ENCODE data around the gene TPH2. TPM values are rescaled to one million over a fixed set of nuclear protein-coding genes. Genes with fewer than 3 reads are reported as not detected.

The TPH2 gene
- total RNA-seq, 1 donor from 2014 or later: not detected

DNA sequence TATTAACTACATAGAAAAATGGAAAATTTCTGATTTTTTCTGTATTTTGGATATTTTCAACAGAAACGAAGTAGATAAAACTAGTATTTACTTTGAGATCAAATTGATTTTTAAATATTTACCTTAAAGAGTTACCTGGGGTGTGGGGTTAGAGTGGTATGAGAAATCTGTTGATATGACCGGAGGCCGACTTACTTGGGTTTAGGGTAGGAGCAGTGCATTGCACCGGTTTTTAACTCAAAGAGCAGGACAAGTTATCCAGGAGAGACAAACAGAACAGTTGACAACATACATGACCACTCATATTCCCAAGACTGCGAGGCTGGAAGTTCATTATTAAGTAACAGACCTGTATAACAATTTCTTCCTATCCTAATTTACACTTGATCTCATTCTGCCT, 31.4 kb downstream of the TPH2 start:
- H3K9me3 Mint-ChIP-seq: no peaks in the 10 kb centered on the region
- H3K4me1 Mint-ChIP-seq (ENCODE audit: low read depth): peaks cover 4% of the 10 kb centered on the region
- H3K27me3 Mint-ChIP-seq (ENCODE audit: low read depth): peaks cover 5% of the 10 kb centered on the region
- no peak overlapping the region for H3K27ac Mint-ChIP-seq
- DNase-seq (ENCODE audit: low spot score): no peak
- no peak overlapping the region for H3K4me3 Mint-ChIP-seq (ENCODE audit: low read depth)
- intact Hi-C loops (cut with micrococcal nuclease): no loop called here
- H3K36me3 Mint-ChIP-seq (ENCODE audit: low read depth): no peaks in the 10 kb centered on the region

DNA sequence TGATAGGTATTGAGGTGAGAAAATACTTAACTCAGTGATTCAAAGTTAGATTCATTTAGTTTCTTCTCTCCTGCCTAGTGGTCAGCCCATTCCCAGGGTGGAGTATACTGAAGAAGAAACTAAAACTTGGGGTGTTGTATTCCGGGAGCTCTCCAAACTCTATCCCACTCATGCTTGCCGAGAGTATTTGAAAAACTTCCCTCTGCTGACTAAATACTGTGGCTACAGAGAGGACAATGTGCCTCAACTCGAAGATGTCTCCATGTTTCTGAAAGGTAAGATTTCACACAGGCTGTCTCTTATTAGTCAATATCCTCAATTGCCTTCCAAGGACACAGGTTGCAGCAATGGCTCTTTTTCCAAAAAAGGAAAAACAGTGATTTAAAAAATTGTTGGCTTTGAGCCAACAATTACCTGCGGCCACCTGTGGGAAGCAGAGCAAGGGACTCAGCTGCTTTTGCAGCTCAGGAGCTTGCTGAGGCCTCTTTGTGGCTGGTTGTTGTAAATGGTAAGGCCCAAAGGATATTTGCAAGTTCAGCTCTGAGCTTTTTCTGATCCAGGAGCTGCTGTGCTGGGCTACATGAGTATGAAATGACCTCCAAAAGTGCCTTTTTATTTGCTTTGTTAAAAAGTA, 33.9 kb downstream of the TPH2 start:
- H3K27ac Mint-ChIP-seq: no peak overlapping the region
- no peaks in the 10 kb centered on the region for H3K9me3 Mint-ChIP-seq
- H3K4me3 Mint-ChIP-seq (ENCODE audit: low read depth): no peak overlapping the region
- H3K27me3 Mint-ChIP-seq (ENCODE audit: low read depth): peaks cover 5% of the 10 kb centered on the region
- H3K4me1 Mint-ChIP-seq (ENCODE audit: low read depth): peaks cover 4% of the 10 kb centered on the region
- intact Hi-C loops (cut with micrococcal nuclease): no loop called here
- no peaks in the 10 kb centered on the region for H3K36me3 Mint-ChIP-seq (ENCODE audit: low read depth)
- DNase-seq (ENCODE audit: low spot score): no peak

DNA sequence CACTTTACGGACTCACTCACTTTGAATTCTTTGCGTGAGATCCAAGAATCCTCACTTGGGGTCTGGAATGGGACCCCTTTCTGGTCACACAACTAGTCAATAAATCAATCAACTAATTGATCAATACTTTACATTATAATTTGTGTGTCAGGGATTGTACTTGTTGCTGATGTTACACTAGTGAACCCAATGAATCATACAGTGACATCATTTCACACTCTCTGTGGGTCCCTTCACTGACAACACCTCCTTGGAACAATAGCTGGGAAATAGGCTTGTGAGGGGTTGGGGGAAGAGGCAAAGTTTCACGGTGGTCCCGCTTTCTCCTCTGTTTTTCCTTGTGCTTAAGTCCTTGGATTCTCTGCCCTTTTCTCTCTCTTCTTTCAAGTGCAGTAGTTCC, 35.0 kb downstream of the TPH2 start:
- Mint-ChIP-seq H3K27me3 (ENCODE audit: low read depth) (peaks cover 5% of the 10 kb centered on the region), H3K9me3 (no peaks in the 10 kb centered on the region), H3K27ac (no peak overlapping the region), H3K4me3 (ENCODE audit: low read depth) (no peak overlapping the region), H3K36me3 (ENCODE audit: low read depth) (no peaks in the 10 kb centered on the region), H3K4me1 (ENCODE audit: low read depth) (peaks cover 4% of the 10 kb centered on the region)
- DNase-seq (ENCODE audit: low spot score): no peak
- intact Hi-C loops (cut with micrococcal nuclease): no loop called here

DNA sequence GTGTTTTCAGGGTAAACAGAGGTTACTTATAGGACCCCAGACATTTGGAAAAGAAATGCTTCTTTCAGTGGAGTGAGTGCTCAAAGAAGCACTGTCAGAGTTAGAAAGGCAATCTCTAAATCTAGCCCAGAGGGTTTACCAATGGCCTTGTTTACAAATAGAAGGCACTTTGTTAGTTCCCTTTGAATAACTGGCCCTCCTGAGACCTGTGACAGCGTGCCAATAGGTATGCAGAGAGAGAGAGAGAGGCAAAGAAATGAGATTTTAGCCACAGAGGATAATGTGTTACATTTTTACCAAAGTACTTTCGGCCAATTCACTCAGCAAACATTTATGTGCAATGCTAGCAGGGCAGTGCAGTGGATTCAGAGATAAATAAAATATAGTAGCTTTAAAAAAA, 41.9 kb downstream of the TPH2 start:
- intact Hi-C loops (cut with micrococcal nuclease): no loop called here
- DNase-seq (ENCODE audit: low spot score): no peak
- Mint-ChIP-seq H3K36me3 (ENCODE audit: low read depth) (no peaks in the 10 kb centered on the region), H3K9me3 (no peaks in the 10 kb centered on the region), H3K27me3 (ENCODE audit: low read depth) (peaks cover 9% of the 10 kb centered on the region), H3K27ac (no peak overlapping the region), H3K4me1 (ENCODE audit: low read depth) (no peaks in the 10 kb centered on the region), H3K4me3 (ENCODE audit: low read depth) (no peak overlapping the region)

DNA sequence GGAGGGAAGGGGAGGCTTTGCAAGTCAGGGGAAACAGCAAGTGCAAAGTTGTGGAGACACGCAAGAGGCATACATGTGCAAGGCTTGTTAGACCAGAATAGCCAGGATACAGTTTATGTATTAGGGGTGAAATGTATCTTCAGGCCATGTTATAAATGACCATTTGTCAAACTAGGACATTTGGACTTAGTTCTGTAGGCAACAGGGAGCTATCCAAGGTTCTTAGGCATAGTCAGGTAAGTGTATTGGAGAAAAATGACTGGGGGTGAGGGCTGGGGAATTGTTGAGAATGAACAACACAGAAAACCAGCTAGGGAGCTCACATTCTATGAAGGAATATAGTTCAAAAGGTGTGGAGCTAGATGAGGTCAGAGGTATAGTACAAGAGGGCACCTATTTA, 42.5 kb downstream of the TPH2 start:
- intact Hi-C loops (cut with micrococcal nuclease): no loop called here
- no peak overlapping the region for H3K4me3 Mint-ChIP-seq (ENCODE audit: low read depth)
- H3K36me3 Mint-ChIP-seq (ENCODE audit: low read depth): no peaks in the 10 kb centered on the region
- no peaks in the 10 kb centered on the region for H3K4me1 Mint-ChIP-seq (ENCODE audit: low read depth)
- no peaks in the 10 kb centered on the region for H3K9me3 Mint-ChIP-seq
- no peak overlapping the region for H3K27ac Mint-ChIP-seq
- DNase-seq (ENCODE audit: low spot score): no peak
- peaks cover 9% of the 10 kb centered on the region for H3K27me3 Mint-ChIP-seq (ENCODE audit: low read depth)

DNA sequence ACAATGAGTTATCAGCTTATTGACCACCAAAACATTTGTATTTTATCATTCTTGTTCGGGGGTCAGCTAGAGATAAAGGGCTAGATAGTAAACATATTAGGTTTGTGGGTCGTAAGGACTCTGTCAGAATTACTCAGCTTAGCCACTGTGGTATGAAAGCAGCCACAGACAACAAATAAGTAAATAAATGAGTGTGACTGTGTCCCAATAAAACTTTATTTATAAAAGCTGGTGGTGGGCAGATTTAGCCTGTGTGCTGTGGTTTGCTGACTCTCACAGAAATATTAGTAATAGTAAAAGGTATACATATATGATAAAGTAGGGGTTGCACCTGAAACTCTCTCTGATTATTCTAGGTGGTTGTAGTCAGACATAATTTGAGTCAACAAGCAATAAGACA, 56.1 kb downstream of the TPH2 start:
- Mint-ChIP-seq H3K9me3 (no peaks in the 10 kb centered on the region), H3K27ac (no peak overlapping the region), H3K27me3 (ENCODE audit: low read depth) (peaks cover 16% of the 10 kb centered on the region), H3K4me1 (ENCODE audit: low read depth) (peaks cover 10% of the 10 kb centered on the region), H3K36me3 (ENCODE audit: low read depth) (no peaks in the 10 kb centered on the region), H3K4me3 (ENCODE audit: low read depth) (no peak overlapping the region)
- intact Hi-C loops (cut with micrococcal nuclease): loop anchor here (5.0 kb wide), 1 partner anchor 57 kb away; the partner anchor contains the start of gene TPH2
- no peak for DNase-seq (ENCODE audit: low spot score)

DNA sequence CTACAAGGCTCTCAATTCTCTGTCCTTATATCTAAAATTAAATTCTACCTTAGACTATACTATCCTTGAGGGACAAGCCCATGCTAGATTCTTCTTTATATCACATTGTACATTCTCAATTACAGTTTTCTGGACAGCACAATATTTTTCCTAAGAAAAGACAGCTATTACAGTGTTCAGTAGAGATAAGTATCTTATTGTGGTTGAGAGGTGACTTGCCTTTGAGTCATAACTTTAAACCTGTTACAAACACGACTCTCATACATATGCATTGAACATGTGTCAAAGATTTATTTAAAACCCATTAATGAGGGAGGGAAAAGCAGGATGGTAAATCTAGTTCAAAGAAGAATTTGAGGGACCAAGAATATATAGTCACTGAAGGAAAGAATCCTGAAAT, 61.1 kb downstream of the TPH2 start:
- H3K36me3 Mint-ChIP-seq (ENCODE audit: low read depth): no peaks in the 10 kb centered on the region
- intact Hi-C loops (cut with micrococcal nuclease): loop anchor here (5.0 kb wide), 1 partner anchor 62 kb away; the partner anchor contains the start of gene TPH2

DNA sequence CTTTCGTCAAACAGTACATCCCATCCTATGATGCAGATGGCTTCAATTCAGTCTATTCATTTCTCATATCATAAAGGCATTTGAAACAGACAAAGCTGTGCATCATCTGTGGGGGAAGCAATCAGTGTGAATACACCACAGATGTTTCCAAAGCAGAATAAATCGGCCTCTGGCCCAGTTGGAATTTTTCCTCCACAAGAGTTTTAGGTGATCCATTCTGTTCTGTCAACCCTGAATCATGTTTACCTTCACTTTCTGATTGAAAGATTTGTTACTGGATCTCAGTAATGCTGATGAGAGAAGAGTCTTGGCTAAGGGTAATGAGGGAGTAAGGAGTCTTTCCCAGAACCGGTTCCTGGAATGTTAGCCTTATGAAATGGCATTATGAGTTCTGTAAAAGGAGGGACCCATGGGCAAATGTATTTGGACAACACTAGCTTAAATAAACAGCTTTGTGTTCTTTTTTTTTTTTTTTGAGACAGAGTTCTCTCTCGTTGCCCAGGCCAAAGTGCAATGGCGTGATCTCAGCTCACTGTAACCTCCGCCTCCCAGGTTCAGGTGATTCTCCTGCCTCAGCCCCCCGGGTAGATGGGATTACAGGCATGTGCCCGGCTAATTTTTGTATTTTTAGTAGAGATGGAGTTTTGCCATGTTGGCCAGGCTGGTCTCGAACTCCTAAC, 62.5 kb downstream of the TPH2 start:
- no peak for DNase-seq (ENCODE audit: low spot score)
- intact Hi-C loops (cut with micrococcal nuclease): no loop called here
- H3K27ac Mint-ChIP-seq: no peak overlapping the region
- H3K4me1 Mint-ChIP-seq (ENCODE audit: low read depth): peaks cover 13% of the 10 kb centered on the region
- H3K27me3 Mint-ChIP-seq (ENCODE audit: low read depth): peaks cover 33% of the 10 kb centered on the region
- H3K36me3 Mint-ChIP-seq (ENCODE audit: low read depth): no peaks in the 10 kb centered on the region
- no peak overlapping the region for H3K4me3 Mint-ChIP-seq (ENCODE audit: low read depth)
- H3K9me3 Mint-ChIP-seq: no peaks in the 10 kb centered on the region

More for the DNA sequence above, 61.1 kb downstream of the TPH2 start:
- H3K27me3 Mint-ChIP-seq (ENCODE audit: low read depth): peaks cover 27% of the 10 kb centered on the region
- H3K27ac Mint-ChIP-seq: no peak overlapping the region
- no peak overlapping the region for H3K4me3 Mint-ChIP-seq (ENCODE audit: low read depth)
- H3K9me3 Mint-ChIP-seq: no peaks in the 10 kb centered on the region
- peaks cover 13% of the 10 kb centered on the region for H3K4me1 Mint-ChIP-seq (ENCODE audit: low read depth)
- DNase-seq (ENCODE audit: low spot score): no peak

DNA sequence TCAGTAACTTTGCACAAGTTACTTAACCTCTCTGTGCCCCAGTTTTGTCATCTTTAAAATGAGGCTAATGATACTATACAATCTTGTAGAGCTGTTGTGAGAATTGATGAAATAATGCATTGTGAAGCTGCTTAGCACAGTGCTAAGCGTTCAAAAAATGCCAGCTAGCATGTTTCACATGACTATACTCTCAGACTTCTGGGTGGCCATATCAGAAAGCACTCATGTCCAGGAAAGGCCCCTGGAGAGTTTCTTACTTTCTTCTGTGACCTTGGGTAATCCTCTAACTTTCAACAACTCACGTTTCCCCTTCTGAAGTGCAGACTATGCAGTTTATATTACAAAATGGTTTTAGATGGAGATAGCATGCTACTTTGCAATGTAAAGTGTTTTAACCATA, 68.1 kb downstream of the TPH2 start:
- no peak for DNase-seq (ENCODE audit: low spot score)
- Mint-ChIP-seq H3K27ac (no peak overlapping the region), H3K27me3 (ENCODE audit: low read depth) (peaks cover 22% of the 10 kb centered on the region), H3K4me1 (ENCODE audit: low read depth) (no peaks in the 10 kb centered on the region), H3K9me3 (no peaks in the 10 kb centered on the region), H3K4me3 (ENCODE audit: low read depth) (no peak overlapping the region), H3K36me3 (ENCODE audit: low read depth) (no peaks in the 10 kb centered on the region)
- intact Hi-C loops (cut with micrococcal nuclease): no loop called here

DNA sequence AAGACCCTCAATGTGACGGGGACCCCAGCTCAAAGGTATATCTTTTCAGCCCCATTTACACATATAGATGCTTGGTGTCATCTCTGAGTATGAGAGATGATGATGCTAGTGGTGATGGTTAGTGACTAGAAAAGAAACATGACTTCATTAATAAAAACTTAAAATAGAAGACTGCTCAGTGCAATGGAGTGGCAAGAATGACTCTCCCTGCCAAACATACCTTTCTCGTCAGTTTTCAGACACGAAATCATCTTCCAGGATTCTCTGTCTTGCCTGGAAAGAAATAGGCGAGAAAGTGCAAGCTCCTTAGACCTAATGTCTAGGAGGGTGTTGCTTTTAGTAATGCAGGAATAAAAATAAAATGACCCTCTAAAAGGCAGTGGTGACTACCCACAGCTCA, 71.7 kb downstream of the TPH2 start:
- no peak overlapping the region for H3K4me3 Mint-ChIP-seq (ENCODE audit: low read depth)
- no peaks in the 10 kb centered on the region for H3K9me3 Mint-ChIP-seq
- H3K36me3 Mint-ChIP-seq (ENCODE audit: low read depth): no peaks in the 10 kb centered on the region
- H3K4me1 Mint-ChIP-seq (ENCODE audit: low read depth): no peaks in the 10 kb centered on the region
- no peak for DNase-seq (ENCODE audit: low spot score)
- intact Hi-C loops (cut with micrococcal nuclease): no loop called here
- peaks cover 14% of the 10 kb centered on the region for H3K27me3 Mint-ChIP-seq (ENCODE audit: low read depth)
- H3K27ac Mint-ChIP-seq: no peak overlapping the region

DNA sequence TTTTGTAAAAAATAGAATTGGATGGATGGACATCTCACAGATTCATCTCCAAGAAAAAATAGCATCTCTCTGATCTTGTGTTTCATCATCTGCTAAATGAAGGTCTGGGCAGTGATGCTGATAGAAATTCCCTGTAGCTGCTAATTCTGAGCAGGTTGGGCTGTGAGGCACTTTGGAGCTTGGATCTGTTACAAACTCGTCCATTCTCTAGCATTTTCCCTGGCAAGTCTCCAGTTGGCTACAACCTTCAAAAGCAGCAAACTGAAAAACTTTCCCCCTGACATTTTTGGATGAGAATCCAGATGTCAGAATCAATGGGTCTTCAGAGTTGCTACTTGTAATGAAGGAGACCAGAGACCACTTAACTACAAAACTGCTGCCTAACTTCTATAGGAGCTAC, 72.7 kb downstream of the TPH2 start:
- no peak for DNase-seq (ENCODE audit: low spot score)
- intact Hi-C loops (cut with micrococcal nuclease): no loop called here
- Mint-ChIP-seq H3K4me3 (ENCODE audit: low read depth) (no peak overlapping the region), H3K36me3 (ENCODE audit: low read depth) (no peaks in the 10 kb centered on the region), H3K27me3 (ENCODE audit: low read depth) (peaks cover 7% of the 10 kb centered on the region), H3K4me1 (ENCODE audit: low read depth) (no peaks in the 10 kb centered on the region), H3K9me3 (no peaks in the 10 kb centered on the region), H3K27ac (no peak overlapping the region)

DNA sequence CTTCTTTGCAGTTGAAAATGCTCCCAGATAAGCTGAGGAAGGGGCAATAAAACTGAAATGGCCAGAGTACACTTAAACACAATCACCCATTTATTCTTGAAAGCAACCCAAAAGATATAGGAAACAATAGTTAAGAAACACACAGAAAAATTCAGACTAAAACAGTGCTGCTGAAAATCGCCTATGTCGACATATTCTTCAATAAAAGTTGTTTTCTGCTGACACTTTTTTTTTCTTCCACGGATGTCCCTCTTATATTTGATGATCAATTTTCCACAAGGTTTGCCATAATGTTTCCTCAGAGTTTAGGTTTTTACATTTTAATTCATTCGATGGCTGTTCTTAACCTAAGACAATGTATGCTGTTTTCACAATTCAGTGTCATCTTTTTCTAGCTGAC, 74.2 kb downstream of the TPH2 start:
- Mint-ChIP-seq H3K27me3 (ENCODE audit: low read depth) (peaks cover 8% of the 10 kb centered on the region), H3K4me3 (ENCODE audit: low read depth) (no peak overlapping the region), H3K4me1 (ENCODE audit: low read depth) (no peaks in the 10 kb centered on the region), H3K36me3 (ENCODE audit: low read depth) (no peaks in the 10 kb centered on the region), H3K9me3 (no peaks in the 10 kb centered on the region), H3K27ac (no peak overlapping the region)
- intact Hi-C loops (cut with micrococcal nuclease): no loop called here
- DNase-seq (ENCODE audit: low spot score): no peak

DNA sequence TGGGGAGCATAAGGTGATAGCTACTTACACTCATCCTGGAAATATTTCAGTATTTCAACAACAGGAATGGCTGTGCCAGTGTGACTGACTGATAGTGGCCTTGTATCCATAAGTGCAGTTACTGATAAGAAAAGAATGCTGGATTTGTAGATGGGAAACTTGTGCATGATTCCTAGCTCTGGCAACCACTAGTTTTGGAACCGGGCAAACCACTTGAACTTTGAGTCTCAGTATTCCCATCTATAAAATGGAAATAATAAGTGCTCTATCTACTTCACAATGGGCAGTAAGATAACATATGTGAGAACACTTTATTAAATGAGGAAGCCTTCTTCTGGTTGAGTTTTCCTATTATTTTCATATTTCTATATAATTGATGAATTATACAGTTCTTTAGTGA, 77.2 kb downstream of the TPH2 start:
- no peaks in the 10 kb centered on the region for H3K9me3 Mint-ChIP-seq
- no peak for DNase-seq (ENCODE audit: low spot score)
- no peak overlapping the region for H3K4me3 Mint-ChIP-seq (ENCODE audit: low read depth)
- H3K4me1 Mint-ChIP-seq (ENCODE audit: low read depth): no peaks in the 10 kb centered on the region
- intact Hi-C loops (cut with micrococcal nuclease): no loop called here
- H3K27ac Mint-ChIP-seq: no peak overlapping the region
- peaks cover 18% of the 10 kb centered on the region for H3K27me3 Mint-ChIP-seq (ENCODE audit: low read depth)
- no peaks in the 10 kb centered on the region for H3K36me3 Mint-ChIP-seq (ENCODE audit: low read depth)
